Coronary artery (tissue), 2 donors: ENCODE measurements around the gene KLHL30.

Experiments
- DNase-seq: peaks from one replicate; pipeline ENCODE4 v3.0.0-alpha.2; 2017; ENCODE audit warnings: low spot score
- H3K27ac ChIP-seq, 2 donors: fragments of 200-600 bp; sonication (generic); one replicate each; pipeline ENCODE4 v1.5.1; 2016 to 2019
- H3K4me3 ChIP-seq: fragments of 200-600 bp; sonication (generic); 2 replicates; pipeline ENCODE4 v1.5.1; 2016; ENCODE audit warnings: mild to moderate bottlenecking, moderate library complexity
- TF ChIP-seq, protein P1 (sequence below): fragments of 200-600 bp; sonication (generic); IDR thresholded peaks from one replicate; pipeline ENCODE4 v1.5.1; 2019; ENCODE audit warnings: antibody characterized with exemption

KLHL30 gene

DNA sequence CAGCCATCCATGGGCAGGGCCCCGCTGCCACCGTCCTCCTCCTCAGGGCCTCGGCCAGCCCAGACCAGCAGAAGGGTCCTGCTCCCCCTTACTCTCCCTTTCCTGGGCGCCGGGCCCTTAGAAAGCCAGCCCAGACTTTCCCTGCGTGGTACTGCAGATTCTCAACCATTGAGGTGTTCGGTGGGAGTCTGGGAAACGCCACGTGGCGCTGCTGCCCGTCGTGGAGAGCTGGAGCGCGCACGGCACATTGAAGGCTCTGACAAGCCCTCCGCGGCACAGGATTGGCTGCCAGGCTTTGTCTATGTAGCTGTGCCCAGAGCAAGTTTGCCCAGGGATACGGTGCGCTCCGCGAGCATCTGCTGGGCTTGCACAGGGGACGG lies 10.4 kb upstream of the KLHL30 start:
- TF ChIP-seq, protein P1, sequence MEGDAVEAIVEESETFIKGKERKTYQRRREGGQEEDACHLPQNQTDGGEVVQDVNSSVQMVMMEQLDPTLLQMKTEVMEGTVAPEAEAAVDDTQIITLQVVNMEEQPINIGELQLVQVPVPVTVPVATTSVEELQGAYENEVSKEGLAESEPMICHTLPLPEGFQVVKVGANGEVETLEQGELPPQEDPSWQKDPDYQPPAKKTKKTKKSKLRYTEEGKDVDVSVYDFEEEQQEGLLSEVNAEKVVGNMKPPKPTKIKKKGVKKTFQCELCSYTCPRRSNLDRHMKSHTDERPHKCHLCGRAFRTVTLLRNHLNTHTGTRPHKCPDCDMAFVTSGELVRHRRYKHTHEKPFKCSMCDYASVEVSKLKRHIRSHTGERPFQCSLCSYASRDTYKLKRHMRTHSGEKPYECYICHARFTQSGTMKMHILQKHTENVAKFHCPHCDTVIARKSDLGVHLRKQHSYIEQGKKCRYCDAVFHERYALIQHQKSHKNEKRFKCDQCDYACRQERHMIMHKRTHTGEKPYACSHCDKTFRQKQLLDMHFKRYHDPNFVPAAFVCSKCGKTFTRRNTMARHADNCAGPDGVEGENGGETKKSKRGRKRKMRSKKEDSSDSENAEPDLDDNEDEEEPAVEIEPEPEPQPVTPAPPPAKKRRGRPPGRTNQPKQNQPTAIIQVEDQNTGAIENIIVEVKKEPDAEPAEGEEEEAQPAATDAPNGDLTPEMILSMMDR, result no peak
- DNase-seq, result no peak
- Histone ChIP-seq H3K4me3 (no peak overlapping the region), H3K27ac (no peak overlapping the region)

DNA sequence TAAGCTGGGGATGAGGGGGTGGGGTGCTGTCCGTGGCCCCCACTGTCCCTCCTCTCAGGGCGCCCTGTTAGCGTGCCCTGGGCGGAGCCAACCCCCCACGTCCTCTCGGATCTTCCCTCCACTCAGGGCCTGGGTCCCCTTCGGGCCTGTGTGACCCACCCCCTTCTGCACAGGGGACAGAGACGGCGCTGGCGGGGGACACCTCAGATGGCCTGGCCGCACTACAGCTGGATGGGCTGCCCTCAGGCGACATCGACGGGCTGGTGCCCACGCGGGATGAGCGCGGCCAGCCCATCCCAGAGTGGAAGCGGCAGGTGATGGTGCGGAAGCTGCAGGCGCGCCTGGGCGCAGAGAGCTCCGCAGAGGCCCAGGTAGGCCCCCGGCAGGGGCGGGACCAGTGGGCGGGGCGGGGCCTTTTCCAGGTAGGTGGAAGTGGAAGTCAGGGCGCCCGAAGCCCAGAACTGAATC lies 9.9 kb upstream of the KLHL30 start:
- no peak for DNase-seq
- TF ChIP-seq, protein P1, result no peak
- H3K27ac ChIP-seq, result no peak overlapping the region
- H3K4me3 ChIP-seq, result no peak overlapping the region

DNA sequence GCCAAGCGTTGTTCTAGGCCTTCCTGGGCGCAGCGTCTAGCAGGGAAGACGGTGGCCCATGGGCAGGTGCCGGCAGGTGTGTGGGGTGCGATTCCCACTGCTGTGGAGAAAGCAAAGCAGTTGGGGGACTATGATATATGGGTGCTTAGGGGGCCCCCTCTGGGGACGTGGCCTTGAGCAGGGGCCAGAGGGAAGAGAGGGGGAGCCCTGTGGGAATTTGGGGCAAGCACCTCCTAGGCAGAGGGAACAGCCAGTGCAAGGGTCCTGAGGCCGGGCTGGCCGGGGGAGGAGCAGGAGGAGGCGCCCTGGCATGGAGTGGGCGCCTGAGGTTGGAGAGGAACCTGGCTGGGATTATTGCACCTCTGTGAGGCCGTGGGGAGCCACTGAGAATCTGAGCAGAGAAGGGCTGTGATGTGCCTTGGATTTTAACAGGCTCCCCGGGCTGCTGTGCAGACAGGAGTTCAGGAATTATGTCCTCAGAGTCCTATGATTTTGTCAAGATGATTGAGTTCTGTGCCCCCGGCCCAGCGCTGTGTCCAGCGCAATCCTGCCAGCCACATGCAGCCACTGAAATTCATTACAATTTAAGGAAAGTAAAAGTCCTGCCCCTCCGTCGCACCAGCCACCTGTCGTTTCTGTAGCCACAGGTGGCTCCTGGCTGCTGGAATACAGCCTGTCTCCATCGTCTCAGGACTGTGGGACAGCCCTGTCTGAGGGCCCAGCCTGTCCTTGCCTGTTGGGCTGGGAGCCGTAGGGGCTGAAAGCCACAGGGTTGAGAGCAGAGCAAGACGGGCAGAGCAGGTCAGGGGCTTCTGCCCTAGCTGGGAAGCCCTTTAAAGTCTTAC lies 9.1 kb upstream of the KLHL30 start:
- DNase-seq, result no peak
- H3K27ac ChIP-seq, result no peak overlapping the region
- TF ChIP-seq, protein P1, result no peak
- no peak overlapping the region for H3K4me3 ChIP-seq

- DNase-seq, result no peak
- no peak overlapping the region for H3K27ac ChIP-seq
- no peak overlapping the region for H3K4me3 ChIP-seq
- TF ChIP-seq, protein P1, result no peak
Measured at GRCh38 chr2:238130111-238130695, 8.3 kb upstream of the KLHL30 start.

- H3K27ac ChIP-seq, result no peak overlapping the region
- DNase-seq, result no peak
- TF ChIP-seq, protein P1, result no peak
- H3K4me3 ChIP-seq, result no peak overlapping the region
Measured at GRCh38 chr2:238130696-238131628, 7.5 kb upstream of the KLHL30 start.

GRCh38 chr2:238131761-238132462 lies 6.6 kb upstream of the KLHL30 start:
- H3K4me3 ChIP-seq, result no peak overlapping the region
- TF ChIP-seq, protein P1, result no peak
- no peak overlapping the region for H3K27ac ChIP-seq
- no peak for DNase-seq
